ENCODE data around the gene VEPH1. TPM values are rescaled to one million over a fixed set of nuclear protein-coding genes. Genes with fewer than 3 reads are reported as not detected.

Gene VEPH1
- total RNA-seq, 1 donor from 2014 or later = 2.7 TPM

DNA sequence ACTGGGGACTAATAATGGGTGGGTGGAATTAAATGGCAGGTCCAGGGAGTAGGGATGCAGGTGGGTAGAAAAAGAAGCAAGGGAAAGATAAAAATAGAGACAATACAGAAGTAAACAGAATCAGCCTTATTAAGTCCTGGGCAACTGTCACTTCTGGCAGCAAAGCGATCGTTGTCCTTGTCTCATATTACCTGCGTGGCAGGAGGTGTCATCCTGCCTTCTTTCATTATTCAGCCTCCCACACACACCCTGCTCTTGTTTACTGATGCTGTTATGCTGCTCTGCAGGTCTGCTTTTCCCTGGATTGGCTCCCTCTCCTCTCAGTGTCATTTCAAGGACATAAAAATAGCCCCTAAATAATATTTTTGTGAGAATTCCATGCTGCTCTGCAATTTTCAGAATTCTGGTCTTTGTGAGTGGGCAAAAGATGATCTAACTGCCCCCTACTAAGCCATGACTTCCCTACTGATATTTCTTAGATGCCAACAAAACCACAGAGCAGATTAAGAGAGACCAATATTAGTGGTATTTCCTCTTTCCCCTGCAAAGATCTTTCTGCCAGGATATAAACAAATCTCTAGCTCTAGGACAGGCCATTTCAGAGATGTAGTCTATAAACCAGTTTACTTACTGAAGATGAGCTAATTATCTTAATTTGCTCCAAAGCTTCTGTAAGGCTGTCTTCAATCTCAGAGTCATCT lies 8.5 kb downstream of the VEPH1 start:
- Histone ChIP-seq H3K4me3 (no peak overlapping the region), H3K27me3 (no peaks in the 10 kb centered on the region), H3K36me3 (no peaks in the 10 kb centered on the region), H3K27ac (no peak overlapping the region), H3K9me3 (no peaks in the 10 kb centered on the region), H3K4me1 (peaks cover 7% of the 10 kb centered on the region)
- no peak for TF ChIP-seq POLR2AphosphoS5 (IDR thresholded peaks at IDR 0.05; ENCODE audit: insufficient read depth in 1 of 2, low read depth in 1 of 2)
- TF ChIP-seq, protein P1, sequence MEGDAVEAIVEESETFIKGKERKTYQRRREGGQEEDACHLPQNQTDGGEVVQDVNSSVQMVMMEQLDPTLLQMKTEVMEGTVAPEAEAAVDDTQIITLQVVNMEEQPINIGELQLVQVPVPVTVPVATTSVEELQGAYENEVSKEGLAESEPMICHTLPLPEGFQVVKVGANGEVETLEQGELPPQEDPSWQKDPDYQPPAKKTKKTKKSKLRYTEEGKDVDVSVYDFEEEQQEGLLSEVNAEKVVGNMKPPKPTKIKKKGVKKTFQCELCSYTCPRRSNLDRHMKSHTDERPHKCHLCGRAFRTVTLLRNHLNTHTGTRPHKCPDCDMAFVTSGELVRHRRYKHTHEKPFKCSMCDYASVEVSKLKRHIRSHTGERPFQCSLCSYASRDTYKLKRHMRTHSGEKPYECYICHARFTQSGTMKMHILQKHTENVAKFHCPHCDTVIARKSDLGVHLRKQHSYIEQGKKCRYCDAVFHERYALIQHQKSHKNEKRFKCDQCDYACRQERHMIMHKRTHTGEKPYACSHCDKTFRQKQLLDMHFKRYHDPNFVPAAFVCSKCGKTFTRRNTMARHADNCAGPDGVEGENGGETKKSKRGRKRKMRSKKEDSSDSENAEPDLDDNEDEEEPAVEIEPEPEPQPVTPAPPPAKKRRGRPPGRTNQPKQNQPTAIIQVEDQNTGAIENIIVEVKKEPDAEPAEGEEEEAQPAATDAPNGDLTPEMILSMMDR (IDR thresholded peaks at IDR 0.05) = no peak
- no peak for TF ChIP-seq POLR2A (IDR thresholded peaks at IDR 0.05)
- DNase-seq (ENCODE audit: extremely low spot score in 2 of 2) = no peak
- intact Hi-C loops (cut with DNase I) = loop anchor here (5.0 kb wide), 1 partner anchor 287 kb away; no protein-coding TSS in a partner anchor

DNA sequence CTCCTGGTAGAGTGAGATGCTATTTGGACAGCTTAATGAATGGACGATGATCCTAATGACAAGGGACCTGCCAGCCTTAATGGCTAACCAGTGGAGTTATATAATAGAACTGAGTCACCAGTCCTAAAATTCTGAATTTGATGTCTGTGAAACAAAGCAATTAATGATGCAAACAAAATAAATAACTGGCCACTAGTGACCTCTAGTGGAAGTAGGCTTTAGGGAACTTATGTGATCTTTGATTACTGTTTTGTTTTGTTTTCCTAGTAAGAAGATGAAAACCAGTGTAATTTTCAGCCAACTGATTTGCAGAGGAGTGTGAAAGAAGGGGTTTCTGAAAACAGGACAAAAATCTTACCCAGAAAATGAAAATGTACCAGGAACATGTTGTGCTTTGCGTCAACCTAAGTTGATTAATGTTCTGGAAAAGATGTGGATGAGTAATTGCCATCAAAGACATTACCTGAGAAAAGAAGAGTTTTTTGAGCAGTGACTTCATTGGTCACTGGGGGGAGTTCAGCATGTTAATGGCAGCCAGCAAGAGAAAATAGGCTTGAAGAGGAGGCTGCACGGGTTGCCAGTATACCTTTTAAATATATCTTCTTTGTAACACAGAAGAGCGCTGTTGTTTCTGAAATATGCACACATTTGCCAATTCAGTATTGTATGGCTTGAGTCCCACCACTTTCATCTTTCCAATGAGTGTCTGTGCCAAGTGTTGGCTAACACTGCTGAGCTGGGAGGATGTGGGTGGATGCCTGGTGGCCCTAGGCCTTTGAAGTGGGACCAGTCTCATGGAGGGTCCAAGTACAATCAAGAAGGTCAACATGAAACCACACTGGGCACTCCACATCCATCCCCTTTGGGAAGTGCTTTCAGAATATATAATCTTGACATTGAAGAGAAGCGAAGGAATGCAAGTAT lies 9.3 kb downstream of the VEPH1 start:
- Histone ChIP-seq H3K36me3 (no peaks in the 10 kb centered on the region), H3K4me3 (no peak overlapping the region), H3K9me3 (no peaks in the 10 kb centered on the region), H3K27ac (no peak overlapping the region), H3K27me3 (no peaks in the 10 kb centered on the region), H3K4me1 (peaks cover under 1% of the 10 kb centered on the region)
- intact Hi-C loops (cut with DNase I) = loop anchor here (5.0 kb wide), 1 partner anchor 287 kb away; no protein-coding TSS in a partner anchor
- no peak for DNase-seq (ENCODE audit: extremely low spot score in 2 of 2)
- TF ChIP-seq, protein P1 (IDR thresholded peaks at IDR 0.05) = peak; percentile 14 to 56 (median 42)
- TF ChIP-seq POLR2AphosphoS5 (IDR thresholded peaks at IDR 0.05; ENCODE audit: insufficient read depth in 1 of 2, low read depth in 1 of 2) = no peak

DNA sequence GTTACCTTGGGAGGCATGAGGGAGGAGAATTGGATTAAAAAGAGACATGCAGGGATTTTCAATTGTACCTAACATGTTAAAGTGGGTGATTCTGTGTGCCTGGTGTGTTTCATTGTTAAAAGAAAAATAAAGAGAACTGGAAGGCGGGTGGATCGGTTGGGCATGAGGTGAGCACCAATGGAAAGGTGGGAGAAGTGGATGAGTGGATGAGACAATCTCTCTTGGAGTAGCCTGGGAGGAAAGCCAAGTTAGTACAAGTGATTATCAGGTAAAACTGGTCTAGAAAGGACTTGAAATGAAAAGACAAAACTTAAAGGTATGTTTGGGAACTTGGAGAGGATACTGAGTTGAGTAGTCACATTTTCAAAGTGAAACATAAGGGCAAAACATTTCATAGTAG lies 12.1 kb downstream of the VEPH1 start:
- TF ChIP-seq, protein P1 (IDR thresholded peaks at IDR 0.05) = no peak
- TF ChIP-seq POLR2AphosphoS5 (IDR thresholded peaks at IDR 0.05; ENCODE audit: insufficient read depth in 1 of 2, low read depth in 1 of 2) (no peak), POLR2A (IDR thresholded peaks at IDR 0.05) (no peak)
- no peaks in the 10 kb centered on the region for H3K9me3 ChIP-seq
- H3K36me3 ChIP-seq = no peaks in the 10 kb centered on the region
- H3K4me1 ChIP-seq = no peaks in the 10 kb centered on the region
- no peak overlapping the region for H3K4me3 ChIP-seq
- H3K27me3 ChIP-seq = no peaks in the 10 kb centered on the region
- no peak for DNase-seq (ENCODE audit: extremely low spot score in 2 of 2)
- no peak overlapping the region for H3K27ac ChIP-seq
- intact Hi-C loops (cut with DNase I) = loop anchor here (5.0 kb wide), 1 partner anchor 284 kb away; no protein-coding TSS in a partner anchor

DNA sequence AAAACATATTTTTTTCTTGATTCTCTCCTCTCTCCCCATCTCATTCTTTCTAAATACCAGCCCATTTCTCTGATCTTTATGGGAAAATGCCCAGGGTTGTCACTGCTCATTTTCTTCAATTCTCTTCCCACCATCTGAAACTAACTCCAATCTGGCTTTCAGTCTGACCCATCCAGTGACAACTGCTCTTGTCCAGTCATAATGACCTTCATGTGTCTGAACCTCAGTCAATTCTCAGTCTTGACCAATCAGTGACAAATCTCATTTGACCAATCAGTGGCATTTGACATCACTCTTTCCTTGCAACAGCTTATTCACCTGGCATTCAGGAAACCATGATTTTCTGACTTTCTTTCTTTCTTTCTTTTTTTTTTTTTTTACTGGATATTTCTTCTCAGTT lies 15.1 kb downstream of the VEPH1 start:
- Histone ChIP-seq H3K36me3 (no peaks in the 10 kb centered on the region), H3K27me3 (no peaks in the 10 kb centered on the region), H3K4me1 (no peaks in the 10 kb centered on the region), H3K27ac (no peak overlapping the region), H3K9me3 (no peaks in the 10 kb centered on the region), H3K4me3 (no peak overlapping the region)
- no peak for DNase-seq (ENCODE audit: extremely low spot score in 2 of 2)
- intact Hi-C loops (cut with DNase I) = no loop called here
- TF ChIP-seq POLR2A (IDR thresholded peaks at IDR 0.05) (no peak), POLR2AphosphoS5 (IDR thresholded peaks at IDR 0.05; ENCODE audit: insufficient read depth in 1 of 2, low read depth in 1 of 2) (no peak)
- TF ChIP-seq, protein P1 (IDR thresholded peaks at IDR 0.05) = no peak
